AG09319 (cell line): ENCODE measurements around the gene SLK.

ENCODE experiments used
- DNase-seq: peaks from one replicate; pipeline ENCODE4 v3.0.0-alpha.2; 2010; ENCODE audit warnings: low read depth; ENCODE audit errors: extremely low read depth
- TF ChIP-seq, protein P1 (sequence below): IDR thresholded peaks from 2 replicates; pipeline ENCODE4 v1.5.1; 2011; ENCODE audit warnings: low read depth, mild to moderate bottlenecking, inconsistent platforms, low read length, moderate library complexity

The SLK gene

DNA sequence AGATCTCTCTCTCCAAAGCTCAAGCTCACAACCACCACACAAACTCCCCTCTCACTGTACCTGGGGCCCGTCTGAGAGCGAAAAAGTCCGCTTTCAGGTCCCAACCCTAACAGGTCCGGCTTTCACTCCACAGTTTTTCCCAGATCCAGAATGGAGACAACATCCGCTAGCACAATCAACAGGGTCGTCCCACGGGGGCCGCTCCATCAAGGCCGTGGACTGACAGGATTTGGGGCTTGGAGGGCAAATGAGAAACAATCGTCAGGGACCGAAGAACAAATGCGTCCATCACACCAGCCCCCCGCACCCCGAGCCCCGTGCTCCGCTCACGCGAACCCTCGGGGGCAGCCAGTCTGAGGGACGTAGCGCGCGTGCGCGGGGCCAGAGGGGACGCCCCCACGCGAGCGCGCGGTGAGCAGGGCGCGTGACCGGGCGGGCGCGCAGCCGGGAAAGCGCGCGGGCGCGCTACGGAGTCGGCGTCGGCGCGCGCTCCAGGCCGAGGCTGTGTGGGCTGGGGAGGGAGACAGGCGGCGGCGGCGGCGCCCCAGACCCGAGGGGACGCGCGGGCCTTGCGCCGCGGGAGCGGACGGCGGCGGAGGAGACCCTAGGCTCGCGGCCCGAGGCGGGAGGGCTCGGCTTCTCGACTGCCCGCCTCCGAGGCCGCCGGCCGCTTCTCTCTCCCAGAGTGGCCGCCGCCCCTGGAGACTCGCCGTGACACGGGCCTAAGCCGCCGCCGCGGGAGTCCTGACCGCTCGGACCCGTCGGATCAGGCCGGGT lies at the start of gene SLK:
TSS of gene SLK (plus strand) at position 470 of the 777 bp plus-strand sequence. CDS start 606 bp downstream, outside the sequence.
- TF ChIP-seq, protein P1, sequence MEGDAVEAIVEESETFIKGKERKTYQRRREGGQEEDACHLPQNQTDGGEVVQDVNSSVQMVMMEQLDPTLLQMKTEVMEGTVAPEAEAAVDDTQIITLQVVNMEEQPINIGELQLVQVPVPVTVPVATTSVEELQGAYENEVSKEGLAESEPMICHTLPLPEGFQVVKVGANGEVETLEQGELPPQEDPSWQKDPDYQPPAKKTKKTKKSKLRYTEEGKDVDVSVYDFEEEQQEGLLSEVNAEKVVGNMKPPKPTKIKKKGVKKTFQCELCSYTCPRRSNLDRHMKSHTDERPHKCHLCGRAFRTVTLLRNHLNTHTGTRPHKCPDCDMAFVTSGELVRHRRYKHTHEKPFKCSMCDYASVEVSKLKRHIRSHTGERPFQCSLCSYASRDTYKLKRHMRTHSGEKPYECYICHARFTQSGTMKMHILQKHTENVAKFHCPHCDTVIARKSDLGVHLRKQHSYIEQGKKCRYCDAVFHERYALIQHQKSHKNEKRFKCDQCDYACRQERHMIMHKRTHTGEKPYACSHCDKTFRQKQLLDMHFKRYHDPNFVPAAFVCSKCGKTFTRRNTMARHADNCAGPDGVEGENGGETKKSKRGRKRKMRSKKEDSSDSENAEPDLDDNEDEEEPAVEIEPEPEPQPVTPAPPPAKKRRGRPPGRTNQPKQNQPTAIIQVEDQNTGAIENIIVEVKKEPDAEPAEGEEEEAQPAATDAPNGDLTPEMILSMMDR = no peak
- DNase-seq = peak; percentile 55

DNA sequence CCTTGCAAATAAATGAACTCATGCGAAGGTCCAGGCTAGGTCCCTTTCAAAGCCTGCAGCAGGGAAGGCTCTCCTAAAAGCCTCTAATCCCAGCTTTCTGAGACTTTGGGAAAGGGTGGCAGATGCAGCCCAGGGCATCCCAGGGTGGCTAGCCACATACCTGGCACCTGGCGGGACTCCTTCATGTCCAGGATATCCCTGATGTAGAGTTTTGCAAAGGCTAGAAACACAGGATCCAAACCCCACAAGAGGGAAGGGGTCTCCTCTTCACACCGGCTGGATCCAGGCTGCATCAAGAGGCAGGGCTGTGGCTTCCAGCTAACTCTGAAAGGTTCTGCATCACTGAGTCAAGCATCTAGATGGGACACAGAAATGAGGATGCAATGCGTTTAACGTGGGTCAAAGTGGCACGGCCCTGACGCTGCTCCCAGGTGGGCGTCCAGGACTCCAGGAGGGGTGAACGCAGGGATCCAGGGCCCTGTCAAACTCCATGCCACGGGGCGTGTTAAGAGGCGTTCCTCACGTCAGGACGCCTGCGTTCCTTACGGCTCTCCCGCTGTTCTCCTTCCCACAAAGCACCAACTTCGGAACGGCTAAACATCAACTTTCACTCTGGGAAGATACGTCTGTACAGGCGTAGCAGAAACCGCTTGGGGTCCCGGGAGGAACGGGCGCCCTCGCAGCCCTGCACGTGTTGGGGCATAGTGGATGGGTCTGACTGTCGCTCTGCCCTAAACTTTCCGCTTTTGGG lies 49.5 kb upstream of the SLK start:
- DNase-seq = no peak
- TF ChIP-seq, protein P1 = no peak

DNA sequence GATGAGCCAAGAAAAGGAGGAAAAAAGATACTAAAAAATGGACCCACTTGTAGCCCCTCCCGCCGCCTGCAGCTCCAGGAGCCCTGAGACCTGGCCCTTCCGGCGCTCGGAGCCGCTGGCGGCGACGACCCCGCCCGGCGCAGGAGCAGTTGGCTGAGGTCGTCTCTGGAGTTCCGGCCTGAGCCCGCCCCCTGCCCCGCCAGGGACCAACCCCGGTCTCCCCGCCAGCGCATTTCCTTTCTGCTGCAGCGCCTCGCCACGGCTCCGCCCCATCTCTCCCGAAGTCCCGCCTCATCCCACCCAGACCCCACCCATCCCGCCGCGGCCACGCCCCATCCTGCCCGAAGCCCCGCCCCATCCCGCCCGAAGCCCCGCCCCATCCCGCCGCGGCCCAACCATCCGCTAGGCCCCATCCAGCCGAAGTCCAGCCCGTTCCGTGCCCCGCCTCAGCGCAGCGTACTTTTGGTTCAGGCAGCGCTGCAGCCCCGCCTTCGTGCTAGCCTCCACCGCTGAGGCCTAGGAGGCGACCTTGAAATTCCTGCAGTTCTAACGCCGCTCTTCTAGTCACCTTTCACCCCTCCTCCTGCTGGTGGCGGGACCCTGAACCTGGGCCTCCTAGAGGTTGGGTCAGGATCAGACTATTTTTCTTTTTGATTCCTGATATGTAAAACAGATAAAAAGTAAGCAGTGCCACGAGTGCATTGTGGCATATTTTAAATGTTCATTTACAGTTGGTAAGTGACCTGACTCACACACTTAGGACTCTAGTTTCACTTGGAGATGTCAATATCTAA lies 48.7 kb upstream of the SLK start, which contains the start of gene STN1:
TSS of gene STN1 (minus strand) at position 132 of the 794 bp plus-strand sequence. CDS start 590 bp downstream, outside the sequence.
- TF ChIP-seq, protein P1 = no peak
- peak; percentile 93 for DNase-seq

DNA sequence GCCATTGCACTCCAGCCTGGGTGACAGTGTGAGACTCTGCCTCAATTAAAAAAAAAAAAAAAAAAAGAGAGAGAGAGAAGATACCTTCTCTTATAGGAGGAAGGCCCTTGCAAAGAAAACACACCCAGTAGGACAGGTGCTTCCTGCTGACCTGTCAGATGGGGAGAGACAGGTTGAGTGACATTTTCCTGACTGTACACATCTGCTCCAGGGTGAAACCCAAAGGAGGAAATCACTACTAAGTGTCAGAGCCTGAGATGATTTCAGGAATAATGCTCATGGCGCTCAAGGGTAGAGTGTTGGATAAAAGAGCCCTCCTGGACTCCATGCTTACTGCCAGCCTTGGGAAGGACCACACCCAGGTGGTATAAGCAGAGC lies 47.3 kb upstream of the SLK start:
- TF ChIP-seq, protein P1 = no peak
- no peak for DNase-seq

DNA sequence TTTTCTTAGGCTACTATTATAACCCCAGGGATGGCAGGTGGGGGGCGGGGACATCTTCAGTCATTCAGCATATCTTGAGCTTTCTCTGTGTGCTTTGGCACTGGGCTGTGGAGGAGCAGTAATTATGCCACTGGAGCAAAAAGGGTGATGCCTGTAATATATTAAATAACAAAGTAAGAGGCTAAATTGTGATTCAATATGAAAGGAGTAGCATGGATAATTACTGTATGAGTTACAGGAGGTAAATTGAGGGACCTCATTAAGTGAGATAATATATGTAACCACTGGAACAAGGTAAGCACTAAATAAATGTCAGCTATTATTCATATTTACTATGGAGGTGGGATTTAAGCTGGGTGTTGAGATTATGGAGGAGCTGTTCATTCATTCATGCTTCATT lies 45.7 kb upstream of the SLK start:
- DNase-seq = no peak
- TF ChIP-seq, protein P1 = no peak

DNA sequence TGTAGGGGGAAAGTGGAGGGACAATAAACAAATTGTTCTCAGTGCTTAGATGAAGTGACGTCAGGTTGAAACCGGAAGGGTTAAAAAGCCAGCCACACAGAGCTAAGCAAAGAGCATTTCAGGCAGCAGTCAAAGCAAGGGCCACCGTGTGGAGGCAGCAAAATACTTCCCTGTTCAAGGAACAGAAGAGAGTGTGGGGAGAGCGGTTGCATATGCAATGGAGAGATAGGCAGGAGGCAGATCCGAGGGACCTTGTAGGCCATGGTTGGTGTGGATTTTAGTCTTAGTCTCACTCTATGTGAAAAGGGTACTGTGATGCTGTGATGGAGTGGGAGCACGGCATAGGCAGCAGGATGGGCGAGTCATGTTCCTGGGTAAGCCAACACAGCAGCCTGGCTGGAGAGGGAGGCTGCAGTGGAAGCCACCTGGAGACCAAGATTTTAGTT lies 45.2 kb upstream of the SLK start:
- no peak for DNase-seq
- TF ChIP-seq, protein P1 = no peak
